AG09309 (cell line): ENCODE data around the gene DDTL.
"Not testable (repeated sequence)": the region's sequence is repeated elsewhere in the genome, so short reads cannot be mapped to it uniquely, and the experiment has no call there.

Experiments
- DNase-seq: peaks from one replicate; pipeline ENCODE4 v3.0.0-alpha.2; 2010; ENCODE audit warnings: low read depth
- H3K4me3 ChIP-seq: 2 replicates; pipeline ENCODE4 v1.5.1; 2011; ENCODE audit warnings: mild to moderate bottlenecking, low read depth, low read length, moderate library complexity; ENCODE audit not compliant: control insufficient read depth
- TF ChIP-seq, protein P1 (sequence below): IDR thresholded peaks from 2 replicates; pipeline ENCODE4 v1.5.1; 2011; ENCODE audit warnings: mild to moderate bottlenecking, low read depth, low read length, inconsistent platforms; ENCODE audit not compliant: insufficient read depth, control insufficient read depth; ENCODE audit errors: missing control alignments

DDTL gene

DNA sequence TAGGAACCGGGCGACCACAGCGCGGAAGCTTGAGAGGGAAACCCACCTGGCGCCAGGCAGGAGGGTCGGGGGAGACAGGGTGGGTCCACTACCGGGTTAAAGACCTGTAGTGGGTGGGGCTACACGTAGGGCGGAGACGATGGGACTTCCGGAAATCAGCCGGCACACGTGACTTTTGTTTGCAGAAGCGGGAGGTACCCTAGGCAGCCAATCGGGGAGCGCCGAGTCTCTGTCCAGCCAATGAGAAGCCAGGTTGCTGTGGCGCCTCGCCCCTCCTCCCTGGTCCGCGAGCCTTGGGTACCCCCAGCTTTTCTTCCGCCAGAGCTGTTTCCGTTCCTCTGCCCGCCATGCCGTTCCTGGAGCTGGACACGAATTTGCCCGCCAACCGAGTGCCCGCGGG is at the start of gene DDTL:
Gene DDTL, plus strand, starts transcription at position 321 of the 400 bp plus-strand sequence. Its CDS starts 27 bp downstream, at position 348.
- not testable (repeated sequence) for H3K4me3 ChIP-seq, DNase-seq

DNA sequence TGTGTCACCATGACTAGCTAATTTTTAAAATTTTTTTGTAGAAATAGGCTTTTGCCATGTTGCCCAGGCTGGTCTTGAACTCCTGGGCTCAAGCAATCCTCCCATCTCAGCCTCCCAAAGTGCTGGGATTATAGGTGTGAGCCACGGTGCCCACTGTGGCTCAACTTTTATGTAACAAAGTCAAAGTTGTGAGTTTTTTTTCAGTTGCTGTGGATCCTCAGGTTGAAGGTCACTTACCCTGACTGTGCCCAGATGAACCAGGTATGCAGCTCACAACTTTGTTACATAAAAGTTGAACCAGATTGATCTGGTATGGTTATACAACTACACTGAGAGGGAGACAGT is 46.4 kb upstream of the DDTL start:
- DNase-seq, H3K4me3 ChIP-seq: not testable (repeated sequence)

DNA sequence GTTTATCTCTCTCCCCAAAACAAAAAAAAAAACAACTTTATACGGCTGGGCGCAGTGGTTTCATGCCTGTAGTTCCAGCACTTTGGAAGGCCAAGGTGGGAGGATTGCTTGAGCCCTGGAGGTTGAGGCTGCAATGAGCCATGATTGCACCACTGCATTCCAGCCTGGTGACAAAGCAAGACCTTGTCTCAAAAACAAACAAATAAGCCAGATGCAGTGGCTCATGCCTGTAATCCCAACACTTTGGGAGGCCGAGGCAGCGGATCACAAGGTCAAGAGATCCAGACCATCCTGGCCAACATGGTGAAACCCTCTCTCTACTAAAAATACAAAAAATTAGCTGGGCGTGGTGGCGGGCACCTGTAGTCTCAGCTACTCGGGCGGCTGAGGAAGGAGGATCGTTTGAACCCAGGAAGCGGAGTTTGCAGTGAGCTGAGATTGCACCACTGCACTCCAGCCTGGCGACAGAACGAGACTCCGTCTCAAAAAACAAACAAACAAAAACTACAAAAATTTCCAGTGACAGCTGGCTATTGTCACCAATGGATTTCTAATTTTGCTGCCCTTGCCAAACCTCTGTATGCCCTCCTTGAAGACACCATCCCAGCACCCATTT is 45.0 kb upstream of the DDTL start:
- H3K4me3 ChIP-seq, DNase-seq: not testable (repeated sequence)

DNA sequence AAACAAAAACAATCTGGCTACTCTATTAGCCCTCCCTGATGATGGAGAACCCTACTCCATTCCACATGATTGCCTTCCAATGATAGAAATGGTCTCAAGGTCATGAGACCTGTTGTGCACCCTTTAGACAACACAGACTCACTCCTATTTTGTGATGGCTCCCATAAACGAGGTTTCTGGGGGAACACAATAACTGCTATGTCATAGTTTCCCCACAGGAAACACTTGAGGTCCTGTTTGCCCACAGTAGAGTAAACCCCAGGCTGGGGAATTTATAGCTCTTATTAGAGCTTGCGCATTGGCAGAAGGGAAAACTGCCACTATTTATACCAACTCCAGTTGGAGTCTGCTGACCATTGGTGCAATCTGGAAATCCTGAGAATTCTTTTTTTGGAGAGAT is 43.8 kb upstream of the DDTL start:
- TF ChIP-seq, protein P1, sequence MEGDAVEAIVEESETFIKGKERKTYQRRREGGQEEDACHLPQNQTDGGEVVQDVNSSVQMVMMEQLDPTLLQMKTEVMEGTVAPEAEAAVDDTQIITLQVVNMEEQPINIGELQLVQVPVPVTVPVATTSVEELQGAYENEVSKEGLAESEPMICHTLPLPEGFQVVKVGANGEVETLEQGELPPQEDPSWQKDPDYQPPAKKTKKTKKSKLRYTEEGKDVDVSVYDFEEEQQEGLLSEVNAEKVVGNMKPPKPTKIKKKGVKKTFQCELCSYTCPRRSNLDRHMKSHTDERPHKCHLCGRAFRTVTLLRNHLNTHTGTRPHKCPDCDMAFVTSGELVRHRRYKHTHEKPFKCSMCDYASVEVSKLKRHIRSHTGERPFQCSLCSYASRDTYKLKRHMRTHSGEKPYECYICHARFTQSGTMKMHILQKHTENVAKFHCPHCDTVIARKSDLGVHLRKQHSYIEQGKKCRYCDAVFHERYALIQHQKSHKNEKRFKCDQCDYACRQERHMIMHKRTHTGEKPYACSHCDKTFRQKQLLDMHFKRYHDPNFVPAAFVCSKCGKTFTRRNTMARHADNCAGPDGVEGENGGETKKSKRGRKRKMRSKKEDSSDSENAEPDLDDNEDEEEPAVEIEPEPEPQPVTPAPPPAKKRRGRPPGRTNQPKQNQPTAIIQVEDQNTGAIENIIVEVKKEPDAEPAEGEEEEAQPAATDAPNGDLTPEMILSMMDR, result no peak
- H3K4me3 ChIP-seq, result no peak overlapping the region
- no peak for DNase-seq

DNA sequence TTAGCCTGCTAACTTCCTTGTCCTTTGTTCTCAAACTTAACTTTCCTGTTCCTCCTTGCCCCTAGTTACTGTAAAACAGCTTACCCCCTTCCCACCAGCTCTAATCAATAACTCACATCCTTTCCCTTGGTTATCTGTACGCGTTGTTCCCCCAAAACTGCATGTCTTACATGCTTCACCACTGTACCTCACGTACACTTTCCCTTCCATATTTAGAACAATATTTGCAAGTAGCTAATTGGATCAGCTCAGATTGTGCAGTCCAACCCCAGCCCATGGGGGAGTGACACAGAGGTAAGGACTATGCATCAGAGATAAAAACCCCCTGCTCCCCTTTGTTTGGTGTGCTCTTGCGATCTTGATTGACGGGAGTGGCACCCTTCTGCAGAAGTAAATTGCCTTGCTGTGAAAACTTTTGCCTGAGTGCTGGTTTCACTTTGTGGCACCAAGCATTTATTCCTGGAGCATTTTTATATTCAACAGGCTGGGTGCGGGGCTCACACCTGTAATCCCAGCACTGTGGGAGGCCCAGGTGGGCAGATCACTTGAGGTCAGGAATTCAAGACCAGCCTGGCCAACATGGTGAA is 41.6 kb upstream of the DDTL start:
- H3K4me3 ChIP-seq, result no peak overlapping the region
- TF ChIP-seq, protein P1, result no peak
- DNase-seq, result no peak

DNA sequence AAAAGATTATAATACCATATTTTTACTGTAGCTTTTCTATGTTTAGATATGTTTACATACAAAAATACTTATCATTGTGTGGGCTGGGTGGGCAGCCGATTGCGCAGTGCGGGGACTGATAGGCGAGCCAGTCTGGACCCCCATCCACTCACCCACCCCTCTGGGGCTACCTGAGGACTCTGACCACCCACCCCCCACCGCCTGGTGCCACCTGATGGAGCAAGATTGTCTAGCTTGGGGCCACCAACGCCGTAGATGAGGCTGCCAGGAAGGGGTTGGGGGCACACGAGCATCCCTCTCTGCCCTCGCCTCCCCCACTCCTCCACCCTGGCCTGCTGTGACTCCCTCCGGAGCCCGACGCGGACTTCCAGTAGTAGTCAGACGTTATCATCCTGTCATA is 40.1 kb upstream of the DDTL start:
- TF ChIP-seq, protein P1, result no peak
- H3K4me3 ChIP-seq, result no peak overlapping the region
- DNase-seq, result no peak

DNA sequence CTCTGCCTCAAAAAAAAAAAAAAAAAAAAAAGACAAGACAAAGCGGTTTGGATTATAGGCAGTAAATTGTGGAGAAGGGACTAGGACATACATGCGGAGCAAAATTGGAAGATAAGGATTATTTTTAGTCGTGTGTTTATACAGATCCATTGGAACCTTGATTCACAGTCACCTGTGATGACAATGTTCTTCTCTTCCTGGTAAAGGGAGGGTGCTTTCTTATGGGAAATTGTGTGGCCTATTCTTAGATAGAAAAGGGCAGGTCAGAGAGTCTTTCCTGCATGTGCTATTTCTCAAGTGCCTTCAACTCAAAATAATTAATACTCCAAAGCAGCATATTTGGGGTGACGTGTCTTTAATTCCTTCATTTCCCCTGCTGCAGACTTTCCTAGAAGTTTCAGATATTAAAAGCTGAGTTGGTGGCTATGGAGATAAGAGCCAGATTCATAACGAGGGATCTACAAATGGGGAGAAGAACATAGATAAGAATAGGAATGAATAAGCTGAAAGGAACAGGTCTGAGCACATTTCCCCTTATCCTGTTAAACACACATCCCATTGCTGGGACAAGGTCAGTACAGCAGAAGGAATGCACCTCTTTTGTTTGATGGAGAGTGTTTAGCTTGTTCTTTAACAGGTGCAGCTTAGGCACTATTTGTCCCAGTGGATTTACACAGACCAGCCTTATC is 28.2 kb upstream of the DDTL start:
- TF ChIP-seq, protein P1, result no peak
- DNase-seq, result no peak
- no peak overlapping the region for H3K4me3 ChIP-seq

DNA sequence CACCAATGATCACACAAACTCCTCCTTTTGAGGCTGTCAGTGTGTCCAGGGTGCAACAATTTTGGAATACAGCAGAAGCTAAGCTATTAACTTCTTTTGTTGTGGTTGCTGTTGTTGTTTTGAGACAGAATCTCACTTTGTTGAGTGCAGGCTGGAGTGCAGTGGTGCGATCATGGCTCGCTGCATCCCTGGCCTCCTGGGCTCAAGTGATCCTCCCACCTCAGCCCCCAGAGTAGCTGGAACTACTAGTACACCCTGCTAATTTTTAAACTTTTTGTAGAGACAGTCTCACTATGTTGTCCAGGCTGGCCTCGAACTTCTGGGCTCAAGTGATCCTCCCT is 27.7 kb upstream of the DDTL start:
- TF ChIP-seq, protein P1, result no peak
- no peak for DNase-seq
- no peak overlapping the region for H3K4me3 ChIP-seq

DNA sequence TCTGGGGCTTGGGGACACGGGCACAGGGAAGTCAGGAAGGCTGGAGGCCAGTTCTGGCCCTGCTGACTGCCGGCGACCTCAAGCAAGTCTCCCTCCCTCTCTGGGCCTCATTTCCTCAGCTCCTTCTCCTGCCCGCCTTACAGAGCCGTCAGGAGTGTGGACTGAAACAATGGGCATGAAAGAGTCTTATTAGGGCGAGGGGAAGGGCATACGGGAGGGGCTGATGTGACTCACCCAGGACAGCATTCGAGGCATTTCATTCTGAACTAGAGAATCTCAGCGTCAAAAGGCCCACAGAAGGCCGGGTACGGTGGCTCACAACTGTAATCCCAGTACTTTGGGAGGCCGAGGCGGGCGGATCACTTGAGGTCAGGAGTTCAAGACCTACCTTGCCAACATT is 26.5 kb upstream of the DDTL start:
- DNase-seq, H3K4me3 ChIP-seq: not testable (repeated sequence)

DNA sequence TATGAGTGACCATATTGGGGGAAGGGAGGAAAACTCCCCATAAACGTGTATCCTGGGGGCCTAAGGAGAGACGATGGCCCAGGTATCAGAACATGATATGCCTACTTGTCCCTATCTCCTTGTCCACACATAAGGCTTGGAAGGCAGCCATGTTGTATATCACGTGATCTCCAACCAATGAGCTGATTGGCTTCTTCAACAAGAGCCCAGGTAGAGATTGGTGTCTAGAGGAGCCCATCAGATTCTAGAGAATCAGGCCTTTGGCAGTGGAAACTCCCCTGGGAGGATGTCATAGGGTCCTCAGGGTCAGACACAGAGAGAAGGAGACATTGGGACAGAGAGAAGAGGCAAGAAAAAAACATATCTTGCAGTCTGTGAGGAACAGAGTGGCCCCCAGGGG is 19.3 kb upstream of the DDTL start:
- H3K4me3 ChIP-seq, DNase-seq: not testable (repeated sequence)

DNA sequence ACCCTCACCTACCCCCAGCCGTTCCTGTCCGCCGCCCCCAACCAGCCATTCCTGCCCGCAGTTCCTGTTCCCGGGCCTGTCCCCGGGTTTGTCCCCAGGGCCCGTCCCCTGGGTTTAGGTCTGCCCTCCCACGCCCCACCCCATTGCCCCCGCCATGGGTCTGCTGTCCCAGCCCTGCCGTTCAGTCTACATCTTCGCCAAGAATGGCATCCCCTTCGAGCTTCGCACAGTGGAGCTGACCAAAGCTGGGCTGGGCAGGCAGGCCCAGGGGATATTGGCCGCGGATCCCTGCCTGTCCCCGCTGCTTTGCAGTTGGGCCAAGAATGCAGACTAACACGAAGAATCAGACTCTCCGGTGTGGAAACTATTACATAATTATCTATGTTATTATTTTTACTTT is 16.9 kb upstream of the DDTL start:
- DNase-seq, result not testable (repeated sequence)

DNA sequence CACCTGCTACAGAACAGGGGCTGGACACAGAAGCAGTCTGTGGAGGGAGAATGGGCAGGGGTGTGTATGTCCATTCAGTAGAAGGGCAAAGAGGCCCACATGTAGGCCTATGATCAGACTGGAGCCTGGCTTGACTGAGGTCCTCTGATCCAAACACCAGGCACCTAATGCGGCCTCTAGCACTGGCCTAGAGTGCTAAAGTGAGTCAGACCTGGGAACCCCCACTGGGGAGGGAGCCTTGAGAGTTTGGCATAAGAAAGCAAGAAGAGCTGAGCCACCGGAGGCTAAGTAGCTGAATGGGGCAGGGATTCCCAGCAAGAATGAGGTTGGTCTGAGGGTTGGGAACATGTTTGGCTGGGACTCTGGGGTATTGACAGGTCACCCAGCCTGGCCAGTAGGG is 15.3 kb upstream of the DDTL start:
- not testable (repeated sequence) for H3K4me3 ChIP-seq, DNase-seq

More for the DNA sequence above, 16.9 kb upstream of the DDTL start:
- not testable (repeated sequence) for H3K4me3 ChIP-seq
